Esophagus muscularis mucosa (tissue), 4 donors: ENCODE data around the gene SMIM5. TPM values are rescaled to one million over a fixed set of nuclear protein-coding genes. Genes with fewer than 3 reads are reported as not detected.

Experiments used
- DNase-seq: peaks from one replicate; pipeline ENCODE4 v3.0.0-alpha.2; 2017; ENCODE audit errors: extremely low spot score
- H3K27ac ChIP-seq, 4 donors: fragments of 200-600 bp; sonication (generic); replicated peaks in 1 of 4; 1 replicate in 3 of 4; 2 replicates in 1 of 4; pipeline ENCODE4 v1.5.1; 2016 to 2019; ENCODE audit warnings: mild to moderate bottlenecking in 1 of 4
- H3K27me3 ChIP-seq, 4 donors: fragments of 200-600 bp; sonication (generic); one replicate each; pipeline versions ENCODE4 v1.5.1 to v1.6.0; 2016 to 2019
- H3K36me3 ChIP-seq, 4 donors: fragments of 200-600 bp; sonication (generic); one replicate each; pipeline ENCODE4 v1.5.1; 2016 to 2019
- H3K4me1 ChIP-seq, 4 donors: fragments of 200-600 bp; sonication (generic); one replicate each; pipeline ENCODE4 v1.5.1; 2016 to 2019
- H3K4me3 ChIP-seq, 4 donors: fragments of 200-600 bp; sonication (generic); 1 replicate in 2 of 4; 2 replicates in 2 of 4; pipeline ENCODE4 v1.5.1; 2016 to 2019; ENCODE audit warnings: mild to moderate bottlenecking in 4 of 4, moderate library complexity in 1 of 4
- H3K9me3 ChIP-seq, 4 donors: fragments of 200-600 bp; sonication (generic); 1 replicate in 3 of 4; 2 replicates in 1 of 4; pipeline ENCODE4 v1.5.1; 2016 to 2019
- CTCF ChIP-seq, 3 experiments: fragments of 200-600 bp in 2 of 3; fragments of 450-650 bp in 1 of 3; sonication (generic) in 2 of 3; IDR thresholded peaks; one replicate each; pipeline ENCODE4 v1.5.1; 2017 to 2019; ENCODE audit warnings: antibody characterized with exemption in 3 of 3, mild to moderate bottlenecking in 2 of 3, moderate library complexity in 1 of 3
- EP300 ChIP-seq: sonication (generic); formaldehyde crosslinking; IDR thresholded peaks from one replicate; pipeline ENCODE4 v1.6.1; 2017; ENCODE audit warnings: antibody characterized with exemption
- POLR2A ChIP-seq: fragments of 450-650 bp; IDR thresholded peaks from one replicate; pipeline ENCODE4 v1.6.1; 2017; ENCODE audit warnings: antibody characterized with exemption, moderate library complexity, mild to moderate bottlenecking, low read depth
- POLR2AphosphoS5 ChIP-seq, 2 donors: sonication (generic); formaldehyde crosslinking; IDR thresholded peaks; one replicate each; pipeline ENCODE4 v1.6.1; 2017; ENCODE audit warnings: antibody characterized with exemption in 2 of 2
- WGBS: methylation state at CpG from one replicate; pipeline ENCODE4 v1.1.5; 2018; 5-methylcytosine and 5-hydroxymethylcytosine counted together
- intact Hi-C: fragments of 100-400 bp; cut with DNase I; formaldehyde crosslinking; loops from one replicate; pipeline ENCODE4 v1.15.1; 2023
- total RNA-seq, 4 donors: library from RNA; depleted of rRNA; stranded (reverse); fragments of >200 nt; gene quantifications; one replicate each; pipeline versions ENCODE4 v1.1.0 to v1.2.1, GENCODE V29; 2016

The SMIM5 gene
- total RNA-seq, 4 donors from 2014 or later, result 4.3 to 6.6 (median 5.6) TPM

- Histone ChIP-seq H3K36me3 (peaks cover 0 to 11% (median 4%) of the 10 kb centered on the region in 4 donors), H3K27me3 (no peaks in the 10 kb centered on the region), H3K4me1 (peaks cover 0 to 6% (median 2%) of the 10 kb centered on the region in 4 donors), H3K27ac (no peak overlapping the region), H3K4me3 (no peak overlapping the region), H3K9me3 (no peaks in the 10 kb centered on the region)
- no peak for DNase-seq
- TF ChIP-seq EP300, result no peak
- TF ChIP-seq CTCF (IDR thresholded peaks at IDR 0.05), result no peak
- no peak for TF ChIP-seq POLR2AphosphoS5 (IDR thresholded peaks at IDR 0.05)
- TF ChIP-seq POLR2A, result no peak
- WGBS, result 51% methylated on average over 3 of the region's 13 CpGs
- intact Hi-C loops, result no loop called here
Measured at GRCh38 chr17:75595284-75595919, 37.8 kb upstream of the SMIM5 start.

GRCh38 chr17:75595920-75596313 is 37.3 kb upstream of the SMIM5 start:
- H3K4me3 ChIP-seq, result no peak overlapping the region
- no peaks in the 10 kb centered on the region for H3K9me3 ChIP-seq
- no peaks in the 10 kb centered on the region for H3K27me3 ChIP-seq
- DNase-seq, result no peak
- intact Hi-C loops, result no loop called here
- peaks cover 0 to 11% (median 4%) of the 10 kb centered on the region in 4 donors for H3K36me3 ChIP-seq
- no peak for TF ChIP-seq POLR2A
- TF ChIP-seq CTCF (IDR thresholded peaks at IDR 0.05), result no peak
- TF ChIP-seq POLR2AphosphoS5 (IDR thresholded peaks at IDR 0.05), result no peak
- no peak for TF ChIP-seq EP300
- 82% methylated on average over 6 of the region's 6 CpGs for WGBS
- H3K4me1 ChIP-seq, result peaks cover 0 to under 1% (median 0%) of the 10 kb centered on the region in 4 donors
- H3K27ac ChIP-seq, result no peak overlapping the region

GRCh38 chr17:75596320-75597087 is 36.7 kb upstream of the SMIM5 start:
- no peak for DNase-seq
- intact Hi-C loops, result no loop called here
- Histone ChIP-seq H3K27ac (no peak overlapping the region), H3K4me1 (no peaks in the 10 kb centered on the region), H3K9me3 (no peaks in the 10 kb centered on the region), H3K27me3 (no peaks in the 10 kb centered on the region), H3K4me3 (no peak overlapping the region), H3K36me3 (peaks cover 0 to 11% (median 4%) of the 10 kb centered on the region in 4 donors)
- 92% methylated on average over 4 of the region's 17 CpGs for WGBS
- no peak for TF ChIP-seq POLR2AphosphoS5 (IDR thresholded peaks at IDR 0.05)
- TF ChIP-seq CTCF (IDR thresholded peaks at IDR 0.05), result no peak
- no peak for TF ChIP-seq POLR2A
- TF ChIP-seq EP300, result no peak

GRCh38 chr17:75601057-75601987 is 31.9 kb upstream of the SMIM5 start:
- no peak for DNase-seq
- Histone ChIP-seq H3K27ac (no peak overlapping the region), H3K4me3 (no peak overlapping the region), H3K36me3 (peaks cover 0 to 22% (median 6%) of the 10 kb centered on the region in 4 donors), H3K27me3 (no peaks in the 10 kb centered on the region), H3K9me3 (no peaks in the 10 kb centered on the region), H3K4me1 (peaks cover 0 to 11% (median 8%) of the 10 kb centered on the region in 4 donors)
- intact Hi-C loops, result no loop called here
- TF ChIP-seq CTCF (IDR thresholded peaks at IDR 0.05), result peak; percentile 42 to 74 (median 44)
- no peak for TF ChIP-seq EP300
- WGBS, result 76% methylated on average over 24 of the region's 28 CpGs
